ENCODE measurements around the gene PHF24. TPM values are rescaled to one million over a fixed set of nuclear protein-coding genes. Genes with fewer than 3 reads are reported as not detected.

The PHF24 gene
- total RNA-seq, 1 experiment from 2014 or later = not detected

DNA sequence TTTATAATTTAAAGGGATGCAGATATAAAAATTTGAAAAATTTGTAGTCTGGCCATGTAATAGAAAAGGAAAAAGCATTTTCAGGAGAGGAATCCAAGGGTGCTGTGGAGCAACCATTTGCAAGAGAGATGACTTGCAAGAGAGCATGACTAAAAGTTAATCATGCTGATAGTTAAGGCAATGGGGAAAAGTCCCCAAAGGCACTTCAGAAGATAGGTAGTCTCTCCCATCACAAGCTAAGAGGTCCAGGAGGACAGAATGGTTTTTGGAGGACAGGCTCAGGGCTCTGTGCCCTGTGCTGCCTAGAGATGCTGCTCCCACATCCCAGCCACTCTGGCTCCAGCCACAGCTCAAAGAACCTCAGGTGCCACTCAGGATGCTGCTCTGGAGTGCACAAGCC lies 70.3 kb downstream of the PHF24 start:
- no TSS peak for BruUV-seq (replicated peaks)
- peaks cover 34% of the 10 kb centered on the region for H3K4me1 Mint-ChIP-seq (ENCODE audit: low read depth, unreplicated experiment)
- Histone ChIP-seq H3K27me3 (replicated peaks; ENCODE audit: control insufficient read depth, insufficient read depth, low read length) (no peaks in the 10 kb centered on the region), H3K4me3 (ENCODE audit: low read depth, low read length) (no peak overlapping the region), H3K9me3 (no peaks in the 10 kb centered on the region), H3K36me3 (ENCODE audit: control insufficient read depth, insufficient read depth, low read length) (no peaks in the 10 kb centered on the region), H3K4me1 (peaks cover 28% of the 10 kb centered on the region)
- TF ChIP-seq, protein P1, sequence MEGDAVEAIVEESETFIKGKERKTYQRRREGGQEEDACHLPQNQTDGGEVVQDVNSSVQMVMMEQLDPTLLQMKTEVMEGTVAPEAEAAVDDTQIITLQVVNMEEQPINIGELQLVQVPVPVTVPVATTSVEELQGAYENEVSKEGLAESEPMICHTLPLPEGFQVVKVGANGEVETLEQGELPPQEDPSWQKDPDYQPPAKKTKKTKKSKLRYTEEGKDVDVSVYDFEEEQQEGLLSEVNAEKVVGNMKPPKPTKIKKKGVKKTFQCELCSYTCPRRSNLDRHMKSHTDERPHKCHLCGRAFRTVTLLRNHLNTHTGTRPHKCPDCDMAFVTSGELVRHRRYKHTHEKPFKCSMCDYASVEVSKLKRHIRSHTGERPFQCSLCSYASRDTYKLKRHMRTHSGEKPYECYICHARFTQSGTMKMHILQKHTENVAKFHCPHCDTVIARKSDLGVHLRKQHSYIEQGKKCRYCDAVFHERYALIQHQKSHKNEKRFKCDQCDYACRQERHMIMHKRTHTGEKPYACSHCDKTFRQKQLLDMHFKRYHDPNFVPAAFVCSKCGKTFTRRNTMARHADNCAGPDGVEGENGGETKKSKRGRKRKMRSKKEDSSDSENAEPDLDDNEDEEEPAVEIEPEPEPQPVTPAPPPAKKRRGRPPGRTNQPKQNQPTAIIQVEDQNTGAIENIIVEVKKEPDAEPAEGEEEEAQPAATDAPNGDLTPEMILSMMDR (IDR thresholded peaks at IDR 0.05; ENCODE audit: insufficient read depth in 1 of 2, low read depth in 1 of 2, low read length in 1 of 2, severe bottlenecking in 1 of 2, unreplicated experiment in 1 of 2) = no peak
- ChIA-PET CTCF (no interaction called here), POLR2A (no interaction called here)
- no peak for DNase-seq
- H3K36me3 Mint-ChIP-seq (ENCODE audit: insufficient read depth, unreplicated experiment) = peaks cover 6% of the 10 kb centered on the region
- peaks cover 29% of the 10 kb centered on the region for H3K9me3 Mint-ChIP-seq (ENCODE audit: unreplicated experiment)
- no peak overlapping the region for H3K27ac Mint-ChIP-seq (ENCODE audit: unreplicated experiment)
- intact Hi-C loops (cut with micrococcal nuclease; ENCODE audit: unreplicated experiment) = loop anchor here (5.0 kb wide), 1 partner anchor 41 kb away; the partner anchor contains the start of gene DNAJB5
- no peak overlapping the region for H3K4me3 Mint-ChIP-seq (ENCODE audit: unreplicated experiment)
- no peaks in the 10 kb centered on the region for H3K27me3 Mint-ChIP-seq (ENCODE audit: insufficient read depth, unreplicated experiment)

DNA sequence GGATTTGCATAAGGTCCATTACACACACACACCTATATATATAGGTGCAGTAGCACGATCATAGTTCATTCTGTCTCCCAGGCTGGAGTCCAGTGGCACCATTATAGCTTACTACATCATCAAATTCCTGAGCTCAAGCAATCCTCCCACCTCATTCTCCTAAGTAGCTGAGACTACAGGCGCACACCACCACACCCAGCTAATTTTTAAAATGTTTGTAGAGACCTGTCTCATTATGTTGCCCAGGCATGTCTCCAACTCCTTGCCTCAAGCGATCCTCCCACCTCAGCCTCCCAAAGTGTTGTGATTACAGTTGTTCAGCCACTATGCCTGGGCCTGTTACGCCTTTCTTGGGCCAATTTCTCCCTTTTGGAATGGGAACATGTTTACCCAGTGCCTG lies 71.2 kb downstream of the PHF24 start:
- intact Hi-C loops (cut with micrococcal nuclease; ENCODE audit: unreplicated experiment) = loop anchor here (5.0 kb wide), 1 partner anchor 42 kb away; the partner anchor contains the start of gene DNAJB5
- H3K27me3 ChIP-seq (replicated peaks; ENCODE audit: control insufficient read depth, insufficient read depth, low read length) = no peaks in the 10 kb centered on the region
- H3K36me3 Mint-ChIP-seq (ENCODE audit: insufficient read depth, unreplicated experiment) = no peaks in the 10 kb centered on the region
- TF ChIP-seq, protein P1 (IDR thresholded peaks at IDR 0.05; ENCODE audit: insufficient read depth in 1 of 2, low read depth in 1 of 2, low read length in 1 of 2, severe bottlenecking in 1 of 2, unreplicated experiment in 1 of 2) = no peak
- H3K4me1 Mint-ChIP-seq (ENCODE audit: low read depth, unreplicated experiment) = peaks cover 26% of the 10 kb centered on the region
- peaks cover 21% of the 10 kb centered on the region for H3K9me3 Mint-ChIP-seq (ENCODE audit: unreplicated experiment)
- no peak overlapping the region for H3K4me3 Mint-ChIP-seq (ENCODE audit: unreplicated experiment)
- H3K27ac Mint-ChIP-seq (ENCODE audit: unreplicated experiment) = no peak overlapping the region
- BruUV-seq (replicated peaks) = no TSS peak
- H3K36me3 ChIP-seq (ENCODE audit: control insufficient read depth, insufficient read depth, low read length) = no peaks in the 10 kb centered on the region
- H3K4me1 ChIP-seq = peaks cover 28% of the 10 kb centered on the region
- no peak for DNase-seq
- ChIA-PET POLR2A (interaction anchor here (0.6 kb wide), 1 partner anchor 40 kb away, joined by 6 read pairs; the partner anchor contains the start of gene DNAJB5), CTCF (no interaction called here)
- no peaks in the 10 kb centered on the region for H3K9me3 ChIP-seq
- H3K4me3 ChIP-seq (ENCODE audit: low read depth, low read length) = no peak overlapping the region
- no peaks in the 10 kb centered on the region for H3K27me3 Mint-ChIP-seq (ENCODE audit: insufficient read depth, unreplicated experiment)

DNA sequence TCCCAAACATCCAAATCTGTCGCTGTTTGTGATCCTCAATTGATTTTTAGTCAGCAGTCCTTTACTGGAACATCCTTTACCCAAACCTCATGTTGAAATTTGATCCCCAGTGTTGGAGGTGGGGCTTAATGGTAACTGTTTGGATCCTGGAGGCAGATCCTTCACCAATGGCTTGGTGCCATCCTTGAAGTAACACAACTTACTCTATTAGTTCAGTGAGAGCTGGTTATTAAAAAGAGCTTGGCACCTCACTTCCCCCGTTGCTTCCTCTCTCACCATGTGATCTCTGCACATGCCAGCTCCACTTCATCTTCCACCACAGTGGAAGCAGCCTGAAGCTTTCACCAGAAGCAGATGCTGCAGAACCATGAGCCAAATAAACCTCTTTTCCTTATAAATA lies 71.8 kb downstream of the PHF24 start:
- Histone ChIP-seq H3K4me3 (ENCODE audit: low read depth, low read length) (no peak overlapping the region), H3K9me3 (no peaks in the 10 kb centered on the region), H3K4me1 (peaks cover 27% of the 10 kb centered on the region), H3K36me3 (ENCODE audit: control insufficient read depth, insufficient read depth, low read length) (no peaks in the 10 kb centered on the region), H3K27me3 (replicated peaks; ENCODE audit: control insufficient read depth, insufficient read depth, low read length) (no peaks in the 10 kb centered on the region)
- ChIA-PET CTCF (no interaction called here), POLR2A (no interaction called here)
- intact Hi-C loops (cut with micrococcal nuclease; ENCODE audit: unreplicated experiment) = loop anchor here (5.0 kb wide), 1 partner anchor 43 kb away; the partner anchor contains the start of gene DNAJB5
- Mint-ChIP-seq H3K27ac (ENCODE audit: unreplicated experiment) (no peak overlapping the region), H3K4me3 (ENCODE audit: unreplicated experiment) (no peak overlapping the region), H3K4me1 (ENCODE audit: low read depth, unreplicated experiment) (peaks cover 20% of the 10 kb centered on the region), H3K36me3 (ENCODE audit: insufficient read depth, unreplicated experiment) (no peaks in the 10 kb centered on the region), H3K27me3 (ENCODE audit: insufficient read depth, unreplicated experiment) (no peaks in the 10 kb centered on the region), H3K9me3 (ENCODE audit: unreplicated experiment) (peaks cover 20% of the 10 kb centered on the region)
- no TSS peak for BruUV-seq (replicated peaks)
- DNase-seq = no peak
- TF ChIP-seq, protein P1 (IDR thresholded peaks at IDR 0.05; ENCODE audit: insufficient read depth in 1 of 2, low read depth in 1 of 2, low read length in 1 of 2, severe bottlenecking in 1 of 2, unreplicated experiment in 1 of 2) = no peak

Other genes with a start within 250 kb of the PHF24 start
- gene CCL21, start 248.1 kb upstream of the PHF24 start, total RNA-seq (2022) = not detected in 2 replicates
- gene DNAJB5, start 31.5 kb downstream of the PHF24 start, total RNA-seq (2022) = 3.1 and 3.4 TPM in 2 replicates
- 281 TPM in 2 replicates for gene VCP, start 114.3 kb downstream of the PHF24 start, total RNA-seq (2022)
- gene FANCG, start 121.7 kb downstream of the PHF24 start, total RNA-seq (2022) = 68.9 and 74.8 TPM in 2 replicates
- 38.7 and 41.5 TPM in 2 replicates for gene PIGO, start 138.3 kb downstream of the PHF24 start, total RNA-seq (2022)
- 235 and 239 TPM in 2 replicates for gene STOML2, start 144.8 kb downstream of the PHF24 start, total RNA-seq (2022)
- gene ATOSB, start 157.6 kb downstream of the PHF24 start, total RNA-seq (2022) = 5.8 and 6.4 TPM in 2 replicates
- gene UNC13B, start 203.7 kb downstream of the PHF24 start, total RNA-seq (2022) = 19.7 and 20.8 TPM in 2 replicates

Data from Caco-2 (cell line).